LNCaP clone FGC (cell line): ENCODE data around the gene RWDD1.
A peak's percentile ranks its signal among the peaks of the same experiment; 100 is the strongest.

Source experiments
- DNase-seq: peaks from one replicate; pipeline ENCODE4 v3.0.0-alpha.2; 2011; ENCODE audit warnings: low read depth
- H3K4me3 ChIP-seq: 2 replicates; pipeline ENCODE4 v1.5.1; 2011; ENCODE audit warnings: mild to moderate bottlenecking, low read depth, low read length, control low read depth
- TF ChIP-seq, protein P1 (sequence below): IDR thresholded peaks from 2 replicates; pipeline ENCODE4 v1.5.1; 2012; ENCODE audit warnings: mild to moderate bottlenecking; ENCODE audit not compliant: control insufficient read depth, insufficient read depth; ENCODE audit errors: extremely low read depth

Gene RWDD1

GRCh38 chr6:116530436-116530835, 40.9 kb upstream of the RWDD1 start:
- no peak overlapping the region for H3K4me3 ChIP-seq
- no peak for DNase-seq
- TF ChIP-seq, protein P1, sequence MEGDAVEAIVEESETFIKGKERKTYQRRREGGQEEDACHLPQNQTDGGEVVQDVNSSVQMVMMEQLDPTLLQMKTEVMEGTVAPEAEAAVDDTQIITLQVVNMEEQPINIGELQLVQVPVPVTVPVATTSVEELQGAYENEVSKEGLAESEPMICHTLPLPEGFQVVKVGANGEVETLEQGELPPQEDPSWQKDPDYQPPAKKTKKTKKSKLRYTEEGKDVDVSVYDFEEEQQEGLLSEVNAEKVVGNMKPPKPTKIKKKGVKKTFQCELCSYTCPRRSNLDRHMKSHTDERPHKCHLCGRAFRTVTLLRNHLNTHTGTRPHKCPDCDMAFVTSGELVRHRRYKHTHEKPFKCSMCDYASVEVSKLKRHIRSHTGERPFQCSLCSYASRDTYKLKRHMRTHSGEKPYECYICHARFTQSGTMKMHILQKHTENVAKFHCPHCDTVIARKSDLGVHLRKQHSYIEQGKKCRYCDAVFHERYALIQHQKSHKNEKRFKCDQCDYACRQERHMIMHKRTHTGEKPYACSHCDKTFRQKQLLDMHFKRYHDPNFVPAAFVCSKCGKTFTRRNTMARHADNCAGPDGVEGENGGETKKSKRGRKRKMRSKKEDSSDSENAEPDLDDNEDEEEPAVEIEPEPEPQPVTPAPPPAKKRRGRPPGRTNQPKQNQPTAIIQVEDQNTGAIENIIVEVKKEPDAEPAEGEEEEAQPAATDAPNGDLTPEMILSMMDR = no peak

DNA sequence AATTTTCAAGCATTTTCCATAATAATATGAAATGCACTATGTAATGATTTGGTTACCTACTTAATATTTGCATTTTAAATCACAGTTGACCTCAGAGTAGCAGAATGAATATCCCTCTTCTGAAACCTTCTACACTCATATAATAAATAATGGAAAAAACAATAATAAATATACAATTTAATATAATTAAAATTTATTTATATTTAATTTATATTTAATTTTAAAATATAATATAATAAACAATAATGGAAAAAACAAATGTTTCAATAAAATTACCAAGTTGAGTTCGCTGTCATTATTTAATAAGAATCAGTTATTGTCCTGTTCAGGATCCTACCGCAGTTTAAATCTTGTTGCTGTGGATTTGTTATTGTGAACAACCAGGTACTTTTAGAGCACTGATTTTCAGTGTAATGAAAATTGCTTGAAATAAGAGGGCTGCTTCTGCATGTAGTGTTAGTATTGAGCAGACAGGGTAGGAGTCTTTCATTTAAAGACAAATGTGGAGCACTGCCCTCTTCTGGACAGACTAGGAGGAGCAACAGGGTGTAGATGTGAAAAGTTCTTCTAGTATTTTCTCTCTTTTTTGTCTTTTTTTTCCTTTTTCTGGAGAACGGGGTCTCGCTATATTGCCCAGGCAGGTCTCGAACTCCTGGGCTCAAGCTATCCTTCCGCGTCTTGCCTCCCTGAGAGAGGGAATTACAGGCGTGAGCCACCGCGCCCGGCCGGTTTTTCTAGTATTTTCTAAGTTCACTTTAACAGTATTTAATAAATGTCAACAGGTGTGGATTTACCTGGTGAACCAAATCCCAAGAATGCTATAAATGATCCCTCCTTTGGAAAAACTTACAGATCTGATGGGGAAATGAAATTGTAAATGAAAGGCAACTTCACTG, 39.4 kb upstream of the RWDD1 start:
- no peak overlapping the region for H3K4me3 ChIP-seq
- TF ChIP-seq, protein P1 = peak; percentile 54
- DNase-seq = no peak

DNA sequence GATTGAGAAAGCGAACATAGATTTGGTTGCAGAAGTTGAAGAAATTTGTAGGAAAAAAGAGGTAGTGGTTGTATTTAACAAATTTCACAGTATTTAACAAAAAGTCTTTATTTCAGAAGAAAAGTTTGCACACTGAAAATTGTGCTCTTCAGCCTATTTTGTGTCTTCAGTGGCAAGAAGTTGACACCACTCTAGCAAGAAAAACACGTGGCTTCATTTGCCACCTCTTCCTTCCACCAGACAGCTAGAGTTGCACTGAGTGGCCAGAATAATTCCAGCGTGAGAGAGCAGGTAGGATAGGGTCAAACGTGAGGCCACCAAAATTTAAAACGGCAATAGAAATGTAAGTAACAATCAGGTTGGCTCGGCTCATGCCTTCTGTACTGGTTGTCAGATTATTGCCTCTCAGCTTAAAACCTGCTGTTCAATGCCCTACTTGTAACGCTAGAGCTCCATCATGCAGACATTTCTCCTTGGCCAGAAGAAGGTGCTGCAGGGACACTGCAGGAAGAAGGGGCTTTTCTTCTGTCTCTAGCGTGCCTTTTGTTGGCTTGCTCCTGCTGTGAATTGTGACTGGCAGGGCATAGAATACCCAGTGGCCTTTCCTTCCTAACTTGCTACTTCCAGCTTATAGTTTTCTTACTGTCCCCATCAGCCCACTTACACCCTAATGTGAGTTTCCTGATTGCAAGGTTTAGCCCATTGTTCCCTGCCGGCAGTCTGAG, 37.9 kb upstream of the RWDD1 start:
- TF ChIP-seq, protein P1 = no peak
- no peak overlapping the region for H3K4me3 ChIP-seq
- no peak for DNase-seq

DNA sequence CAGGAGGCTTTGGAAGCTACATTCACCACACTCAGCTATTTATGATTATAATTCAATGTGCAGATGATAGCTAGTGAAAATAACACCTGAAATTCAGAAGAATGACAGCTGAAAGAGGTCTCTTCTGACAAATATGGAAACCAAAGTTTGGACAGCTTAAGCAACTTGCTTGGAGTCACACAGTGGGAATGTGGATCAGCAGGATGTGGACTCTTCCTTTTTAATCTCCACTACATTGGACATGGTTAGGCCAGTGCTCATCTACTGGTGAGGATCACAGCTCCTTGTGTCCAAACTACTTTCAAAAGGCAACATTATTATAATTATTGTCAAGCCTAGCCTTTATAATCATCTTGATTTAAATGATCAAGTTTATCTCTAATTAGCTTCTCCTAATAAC, 36.2 kb upstream of the RWDD1 start:
- TF ChIP-seq, protein P1 = no peak
- H3K4me3 ChIP-seq = no peak overlapping the region
- no peak for DNase-seq

DNA sequence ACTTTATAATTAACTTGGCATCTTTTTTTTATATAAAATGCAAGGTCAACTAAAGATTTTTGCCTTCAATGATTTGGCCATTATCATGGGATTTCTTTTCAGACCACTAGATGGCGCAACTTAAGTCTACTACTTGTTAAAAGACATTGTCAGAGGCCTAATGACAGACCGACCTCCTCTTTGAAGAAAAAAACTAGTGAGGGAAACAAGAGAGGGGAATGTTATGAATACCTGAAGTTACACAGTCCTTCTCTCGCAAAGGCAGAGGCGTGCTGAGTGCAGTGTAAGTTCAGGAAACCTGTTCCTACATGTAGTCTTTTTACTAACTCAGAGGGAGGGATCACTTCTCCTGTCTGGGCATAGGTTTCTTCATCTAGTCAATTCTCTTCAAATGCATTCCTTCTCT, 35.1 kb upstream of the RWDD1 start:
- TF ChIP-seq, protein P1 = peak; percentile 64
- no peak overlapping the region for H3K4me3 ChIP-seq
- DNase-seq = no peak

DNA sequence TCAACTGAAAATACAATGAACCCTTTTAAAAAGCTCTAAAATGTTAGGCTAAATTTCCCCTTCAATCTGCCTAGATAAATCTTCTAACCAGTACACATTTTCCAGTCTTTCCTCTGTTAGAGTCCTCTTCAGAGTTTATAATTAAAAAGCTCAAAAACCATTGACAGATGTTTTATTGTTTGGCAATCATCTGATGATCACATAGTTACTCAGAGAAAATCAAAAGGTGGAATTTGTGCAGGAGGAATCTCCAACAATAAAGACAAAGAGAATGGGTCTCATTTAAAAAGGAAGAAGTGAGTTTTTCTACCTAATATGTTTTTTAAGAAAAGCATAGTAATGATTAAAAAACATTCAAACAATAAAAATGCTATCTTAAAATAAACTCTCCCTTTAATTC, 28.9 kb upstream of the RWDD1 start:
- DNase-seq = no peak
- TF ChIP-seq, protein P1 = no peak
- no peak overlapping the region for H3K4me3 ChIP-seq
